Right atrium auricular region (tissue), 2 donors: ENCODE results near the gene ADSS1. TPM values are rescaled to one million over a fixed set of nuclear protein-coding genes. Genes with fewer than 3 reads are reported as not detected.

Experiments
- DNase-seq: peaks from one replicate; pipeline ENCODE4 v3.0.0-alpha.2; 2019; ENCODE audit warnings: low spot score
- H3K27ac ChIP-seq, 2 donors: fragments of 200-600 bp; sonication (generic); 1 replicate in 1 of 2; 2 replicates in 1 of 2; pipeline ENCODE4 v1.5.1; 2016 to 2019
- H3K27me3 ChIP-seq, 2 donors: fragments of 200-600 bp; sonication (generic); one replicate each; pipeline versions ENCODE4 v1.5.1 to v1.6.0; 2017 to 2019
- H3K36me3 ChIP-seq: fragments of 200-600 bp; sonication (generic); one replicate; pipeline ENCODE4 v1.5.1; 2016
- H3K4me1 ChIP-seq, 2 donors: fragments of 200-600 bp; sonication (generic); one replicate each; pipeline versions ENCODE4 v1.5.1 to v1.6.0; 2017 to 2019
- H3K4me3 ChIP-seq, 2 donors: fragments of 200-600 bp; sonication (generic); 1 replicate in 1 of 2; 2 replicates in 1 of 2; pipeline ENCODE4 v1.5.1; 2017 to 2019; ENCODE audit warnings: mild to moderate bottlenecking in 1 of 2, moderate library complexity in 1 of 2
- H3K9me3 ChIP-seq, 2 donors: fragments of 200-600 bp; sonication (generic); one replicate each; pipeline ENCODE4 v1.5.1; 2019
- CTCF ChIP-seq, 2 donors: fragments of 200-600 bp; sonication (generic); IDR thresholded peaks; one replicate each; pipeline ENCODE4 v1.5.1; 2019; ENCODE audit warnings: antibody characterized with exemption in 2 of 2
- total RNA-seq, 2 donors: library from RNA; depleted of rRNA; stranded (reverse); fragments of >200 nt; gene quantifications; one replicate each; pipeline ENCODE4 v1.1.0, GENCODE V29; 2016

ADSS1 gene
- 100 to 1,000 TPM; 113 to 158 TPM for total RNA-seq

DNA sequence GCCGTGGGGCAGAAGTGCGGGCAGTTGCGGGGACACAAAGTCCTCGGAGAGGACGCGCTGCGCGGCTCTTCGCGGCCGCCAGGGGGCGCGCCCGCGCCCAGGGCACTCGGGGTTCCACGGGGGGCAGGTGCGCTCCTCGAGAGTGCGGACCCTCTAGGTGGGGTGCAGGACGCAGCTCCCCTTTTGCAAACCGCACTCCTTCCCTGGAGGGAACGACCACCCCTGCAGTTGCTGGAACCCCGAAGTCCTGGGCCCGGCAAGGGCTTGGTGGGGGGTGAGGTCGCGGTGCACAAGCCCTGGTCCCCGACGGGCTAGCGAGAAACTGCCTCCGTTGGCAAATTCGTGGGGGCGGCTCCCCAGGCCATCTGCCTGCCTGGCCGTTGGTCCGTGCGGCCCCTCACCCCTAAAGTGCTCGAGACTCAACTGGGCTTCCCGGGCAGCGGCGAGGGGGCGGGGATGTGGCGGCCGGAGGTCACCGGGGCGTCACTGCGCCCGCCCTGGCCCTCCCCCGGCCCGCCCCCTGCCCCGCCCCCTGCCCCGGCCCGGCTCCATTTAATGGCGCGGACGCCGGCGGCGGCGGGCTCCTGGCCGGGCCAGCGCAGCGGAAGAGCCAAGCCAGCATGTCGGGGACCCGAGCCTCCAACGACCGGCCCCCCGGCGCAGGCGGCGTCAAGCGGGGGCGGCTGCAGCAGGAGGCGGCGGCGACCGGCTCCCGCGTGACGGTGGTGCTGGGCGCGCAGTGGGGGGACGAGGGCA lies at the start of gene ADSS1:
Gene ADSS1 (plus strand): TSS at position 579 of the 756 bp plus-strand sequence. CDS start 42 bp downstream, at position 621.
- no peaks in the 10 kb centered on the region for H3K27me3 ChIP-seq
- peak; percentile 91 to 96 for TF ChIP-seq CTCF (IDR thresholded peaks at IDR 0.05)
- no peaks in the 10 kb centered on the region for H3K9me3 ChIP-seq
- peaks cover 3 to 69% of the 10 kb centered on the region in 2 donors for H3K4me1 ChIP-seq
- peaks cover 7% of the 10 kb centered on the region for H3K36me3 ChIP-seq
- peak within 1 kb of the TSS; percentile 89 to 94 for H3K27ac ChIP-seq
- H3K4me3 ChIP-seq, result peak within 1 kb of the TSS; percentile 63 to 75
- no peak for DNase-seq

- no peak for DNase-seq
- Histone ChIP-seq H3K9me3 (no peaks in the 10 kb centered on the region), H3K27ac (no peak overlapping the region), H3K36me3 (no peaks in the 10 kb centered on the region), H3K27me3 (no peaks in the 10 kb centered on the region), H3K4me3 (no peak overlapping the region), H3K4me1 (peaks cover 0 to 37% of the 10 kb centered on the region in 2 donors)
- no peak for TF ChIP-seq CTCF (IDR thresholded peaks at IDR 0.05)
These were observed 48.6 kb upstream of the ADSS1 start for GRCh38 chr14:104675447-104675846.

GRCh38 chr14:104676130-104676693 lies 47.8 kb upstream of the ADSS1 start:
- Histone ChIP-seq H3K36me3 (no peaks in the 10 kb centered on the region), H3K27ac (no peak overlapping the region), H3K27me3 (no peaks in the 10 kb centered on the region), H3K9me3 (no peaks in the 10 kb centered on the region), H3K4me1 (peaks cover 0 to 45% of the 10 kb centered on the region in 2 donors), H3K4me3 (no peak overlapping the region)
- DNase-seq, result no peak
- TF ChIP-seq CTCF (IDR thresholded peaks at IDR 0.05), result no peak

- Histone ChIP-seq H3K36me3 (no peaks in the 10 kb centered on the region), H3K27ac (peak overlapping the region; percentile 79 to 84), H3K27me3 (no peaks in the 10 kb centered on the region), H3K4me3 (peak overlapping the region in 1 of 2 donors; percentile 57), H3K4me1 (peaks cover 0 to 52% of the 10 kb centered on the region in 2 donors), H3K9me3 (no peaks in the 10 kb centered on the region)
- no peak for TF ChIP-seq CTCF (IDR thresholded peaks at IDR 0.05)
- no peak for DNase-seq
These were observed 47.1 kb upstream of the ADSS1 start for GRCh38 chr14:104676694-104677511.

GRCh38 chr14:104677512-104678332 lies 46.3 kb upstream of the ADSS1 start:
- Histone ChIP-seq H3K4me1 (peaks cover 0 to 60% of the 10 kb centered on the region in 2 donors), H3K4me3 (peak overlapping the region; percentile 49 to 57), H3K27ac (peak overlapping the region; percentile 79 to 84), H3K27me3 (no peaks in the 10 kb centered on the region), H3K36me3 (no peaks in the 10 kb centered on the region), H3K9me3 (no peaks in the 10 kb centered on the region)
- DNase-seq, result no peak
- no peak for TF ChIP-seq CTCF (IDR thresholded peaks at IDR 0.05)
